Activated T-helper 2 cell treated with anti-CD3 and anti-CD28 coated beads, Interferon-gamma antibody, Interleukin-2, Interleukin-4, amounts not matched to agents 10 μg/mL and 5 μg/mL and 100 μg/mL, durations not matched to agents 14 hours and 24 hours and 36 hours (primary cell): ENCODE measurements around the gene PAX8. TPM values are rescaled to one million over a fixed set of nuclear protein-coding genes. Genes with fewer than 3 reads are reported as not detected.

Experiments used
- DNase-seq: peaks from one replicate; pipeline ENCODE4 v3.0.0; 2021; ENCODE audit warnings: low spot score
- H3K27ac Mint-ChIP-seq: one replicate; pipeline ENCODE4 v1.8.0; 2021; ENCODE audit warnings: mixed read lengths
- H3K27me3 Mint-ChIP-seq: one replicate; pipeline ENCODE4 v1.8.0; 2021; ENCODE audit warnings: low read depth, mixed read lengths
- H3K36me3 Mint-ChIP-seq: one replicate; pipeline ENCODE4 v1.8.0; 2021; ENCODE audit warnings: low read depth, mixed read lengths
- H3K4me1 Mint-ChIP-seq: one replicate; pipeline ENCODE4 v1.8.0; 2021; ENCODE audit warnings: low read depth, mixed read lengths
- H3K4me3 Mint-ChIP-seq: one replicate; pipeline ENCODE4 v1.8.0; 2021; ENCODE audit warnings: low read depth, mild to moderate bottlenecking, moderate library complexity, mixed read lengths
- H3K9me3 Mint-ChIP-seq: one replicate; pipeline ENCODE4 v1.8.0; 2021; ENCODE audit warnings: mixed read lengths
- intact Hi-C: fragments of 100-400 bp; cut with micrococcal nuclease; formaldehyde crosslinking; loops from one replicate; pipeline ENCODE4 v1.15.1; 2023
- total RNA-seq: library from RNA; stranded (reverse); gene quantifications from 2 replicates; pipeline ENCODE4 v1.2.3, GENCODE V29; 2022

PAX8 gene
- total RNA-seq, 1 donor from 2014 or later: 0.84 TPM

- no peaks in the 10 kb centered on the region for H3K27me3 Mint-ChIP-seq
- peaks cover 9% of the 10 kb centered on the region for H3K9me3 Mint-ChIP-seq
- peak overlapping the region; percentile 89 for H3K4me3 Mint-ChIP-seq
- DNase-seq: no peak
- H3K4me1 Mint-ChIP-seq: peaks cover 65% of the 10 kb centered on the region
- intact Hi-C loops: loop anchor here (5.0 to 10.0 kb wide), 2 partner anchors 188 to 526 kb away; partner anchors contain the start of gene SLC20A1
- peak overlapping the region; percentile 94 for H3K27ac Mint-ChIP-seq
- H3K36me3 Mint-ChIP-seq: peaks cover 69% of the 10 kb centered on the region
These were observed 105.8 kb downstream of the PAX8 start for GRCh38 chr2:113172721-113173541.

- peaks cover 9% of the 10 kb centered on the region for H3K9me3 Mint-ChIP-seq
- intact Hi-C loops: loop anchor here (5.0 to 10.0 kb wide), 2 partner anchors 187 to 524 kb away; partner anchors contain the start of gene SLC20A1
- peaks cover 56% of the 10 kb centered on the region for H3K36me3 Mint-ChIP-seq
- DNase-seq: no peak
- no peaks in the 10 kb centered on the region for H3K27me3 Mint-ChIP-seq
- H3K27ac Mint-ChIP-seq: peak overlapping the region; percentile 20
- H3K4me3 Mint-ChIP-seq: no peak overlapping the region
- H3K4me1 Mint-ChIP-seq: peaks cover 64% of the 10 kb centered on the region
These were observed 107.2 kb downstream of the PAX8 start for GRCh38 chr2:113171334-113172075.

GRCh38 chr2:113169586-113169985 lies 109.1 kb downstream of the PAX8 start:
- Mint-ChIP-seq H3K27ac (peak overlapping the region; percentile 86), H3K9me3 (peaks cover 9% of the 10 kb centered on the region), H3K4me3 (peak overlapping the region; percentile 27), H3K27me3 (no peaks in the 10 kb centered on the region), H3K36me3 (peaks cover 36% of the 10 kb centered on the region), H3K4me1 (peaks cover 64% of the 10 kb centered on the region)
- intact Hi-C loops: no loop called here
- no peak for DNase-seq

- peaks cover 9% of the 10 kb centered on the region for H3K9me3 Mint-ChIP-seq
- H3K27ac Mint-ChIP-seq: peak overlapping the region; percentile 94
- intact Hi-C loops: no loop called here
- H3K4me1 Mint-ChIP-seq: peaks cover 66% of the 10 kb centered on the region
- H3K4me3 Mint-ChIP-seq: peak overlapping the region; percentile 10
- no peaks in the 10 kb centered on the region for H3K27me3 Mint-ChIP-seq
- H3K36me3 Mint-ChIP-seq: peaks cover 31% of the 10 kb centered on the region
- no peak for DNase-seq
These were observed 109.7 kb downstream of the PAX8 start for GRCh38 chr2:113169002-113169530.

- Mint-ChIP-seq H3K27me3 (no peaks in the 10 kb centered on the region), H3K36me3 (peaks cover 24% of the 10 kb centered on the region), H3K9me3 (peaks cover 9% of the 10 kb centered on the region), H3K4me3 (no peak overlapping the region), H3K27ac (peak overlapping the region; percentile 94), H3K4me1 (peaks cover 60% of the 10 kb centered on the region)
- DNase-seq: no peak
- intact Hi-C loops: loop anchor here (1.0 kb wide), 1 partner anchor 10 kb away; no protein-coding TSS in a partner anchor
These were observed 110.8 kb downstream of the PAX8 start for GRCh38 chr2:113167962-113168340.

- peaks cover 59% of the 10 kb centered on the region for H3K4me1 Mint-ChIP-seq
- peaks cover 9% of the 10 kb centered on the region for H3K9me3 Mint-ChIP-seq
- peak overlapping the region; percentile 94 for H3K27ac Mint-ChIP-seq
- peaks cover 20% of the 10 kb centered on the region for H3K36me3 Mint-ChIP-seq
- no peak for DNase-seq
- H3K4me3 Mint-ChIP-seq: peak overlapping the region; percentile 59
- H3K27me3 Mint-ChIP-seq: no peaks in the 10 kb centered on the region
- intact Hi-C loops: loop anchor here (1.0 kb wide), 1 partner anchor 9 kb away; no protein-coding TSS in a partner anchor
These were observed 111.4 kb downstream of the PAX8 start for GRCh38 chr2:113167115-113167932.

- intact Hi-C loops: no loop called here
- DNase-seq: no peak
- H3K27ac Mint-ChIP-seq: no peak overlapping the region
- H3K36me3 Mint-ChIP-seq: peaks cover 12% of the 10 kb centered on the region
- H3K9me3 Mint-ChIP-seq: peaks cover 7% of the 10 kb centered on the region
- no peak overlapping the region for H3K4me3 Mint-ChIP-seq
- H3K27me3 Mint-ChIP-seq: no peaks in the 10 kb centered on the region
- H3K4me1 Mint-ChIP-seq: peaks cover 50% of the 10 kb centered on the region
These were observed 112.5 kb downstream of the PAX8 start for GRCh38 chr2:113166187-113166645.

Other genes starting within 250 kb of the PAX8 start
- not detected in 2 replicates for gene IL36B, start 226.1 kb downstream of the PAX8 start, total RNA-seq
- gene IL36RN, start 219.7 kb downstream of the PAX8 start, total RNA-seq: not detected in 2 replicates
- gene IL1F10, start 211.0 kb downstream of the PAX8 start, total RNA-seq: not detected in 2 replicates
- gene IL1RN, start 151.3 kb downstream of the PAX8 start, total RNA-seq: 13.2 and 15.9 TPM in 2 replicates
- 313 and 319 TPM in 2 replicates for gene PSD4, start 105.0 kb downstream of the PAX8 start, total RNA-seq
- 42.9 and 48.9 TPM in 2 replicates for gene ZNG1B, start 158.8 kb upstream of the PAX8 start, total RNA-seq
- 0.14 and 0.30 TPM in 2 replicates for gene FOXD4L1, start 219.7 kb upstream of the PAX8 start, total RNA-seq